CD4-positive, alpha-beta T cell treated with Interleukin-4 for 1 hour (primary cell): Measurements from ENCODE around the gene LRRC71.

Experiments used
- DNase-seq, 2 donors: peaks; one replicate each; pipeline ENCODE4 v3.0.0-alpha.2; 2020 to 2022

The LRRC71 gene

DNA sequence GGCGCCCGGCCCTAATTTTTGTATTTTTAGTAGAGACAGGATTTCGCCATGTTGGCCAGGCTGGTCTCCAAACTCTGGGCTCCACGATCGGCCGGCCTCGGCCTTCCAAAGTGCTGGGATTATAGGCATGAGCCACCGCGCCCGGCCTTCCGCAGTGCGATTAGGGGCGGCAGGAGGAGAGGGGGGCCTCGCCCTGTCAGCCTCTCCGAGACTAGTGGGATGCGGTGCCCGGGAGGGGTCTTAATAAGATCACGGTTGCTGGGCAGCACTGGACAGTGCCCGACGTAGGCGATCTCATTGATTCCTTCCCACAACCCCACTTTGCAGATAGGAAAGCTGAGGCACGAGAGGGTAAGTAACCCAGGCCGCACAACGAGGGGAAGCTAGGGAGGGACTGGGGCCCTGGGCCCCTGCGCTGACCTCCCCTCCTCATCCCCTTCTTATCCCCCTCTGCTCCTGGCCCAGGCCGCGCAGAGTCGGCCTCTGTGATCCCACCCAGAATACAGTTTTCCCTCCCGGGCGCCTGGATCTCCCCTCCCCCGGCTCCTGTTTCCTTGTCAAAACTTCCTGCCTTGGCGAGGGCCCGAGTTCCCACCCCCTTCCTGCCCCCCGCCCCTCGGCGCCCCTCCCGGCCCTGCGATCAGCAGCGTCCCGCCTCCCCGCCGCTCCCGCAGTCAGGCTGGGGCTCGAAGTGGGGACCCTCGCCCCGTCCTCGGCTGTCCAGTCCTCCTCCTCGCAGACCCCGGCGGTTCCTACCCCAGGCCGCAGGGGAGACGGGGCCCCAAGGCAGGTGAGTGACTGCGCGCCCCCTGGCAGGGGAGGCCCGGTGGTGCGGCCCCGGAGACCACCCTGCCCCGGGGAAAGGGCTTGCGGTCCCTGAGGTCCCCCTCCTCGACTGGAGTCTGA is 27.1 kb upstream of the LRRC71 start, which contains the start of gene PEAR1:
Gene PEAR1, plus strand, starts transcription at position 671 of the 906 bp plus-strand sequence. CDS start 10,209 bp downstream, outside the sequence.
- DNase-seq, result no peak

DNA sequence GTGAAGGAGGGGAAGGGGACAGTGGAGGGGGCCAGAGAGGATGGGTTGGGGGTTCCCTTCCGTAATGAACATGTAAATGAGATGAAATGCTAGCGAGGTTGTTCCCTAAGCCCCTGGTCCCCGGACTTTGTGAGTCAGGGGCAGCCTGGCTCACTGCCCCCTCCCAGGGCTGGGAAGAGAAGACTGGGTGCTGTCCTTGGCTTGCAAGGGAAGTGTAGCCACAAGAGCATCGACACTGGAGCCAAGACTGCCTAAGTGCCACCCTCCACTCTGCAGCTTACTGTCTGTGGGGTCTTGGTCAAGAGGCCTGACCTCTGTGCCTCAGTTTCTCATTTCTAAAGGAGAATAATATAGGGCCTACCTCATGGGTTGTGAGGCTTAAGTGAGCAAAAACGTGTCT is 26.4 kb upstream of the LRRC71 start:
- DNase-seq, result no peak

- DNase-seq, result no peak
Measured at GRCh38 chr1:156894711-156895454, 25.5 kb upstream of the LRRC71 start.

DNA sequence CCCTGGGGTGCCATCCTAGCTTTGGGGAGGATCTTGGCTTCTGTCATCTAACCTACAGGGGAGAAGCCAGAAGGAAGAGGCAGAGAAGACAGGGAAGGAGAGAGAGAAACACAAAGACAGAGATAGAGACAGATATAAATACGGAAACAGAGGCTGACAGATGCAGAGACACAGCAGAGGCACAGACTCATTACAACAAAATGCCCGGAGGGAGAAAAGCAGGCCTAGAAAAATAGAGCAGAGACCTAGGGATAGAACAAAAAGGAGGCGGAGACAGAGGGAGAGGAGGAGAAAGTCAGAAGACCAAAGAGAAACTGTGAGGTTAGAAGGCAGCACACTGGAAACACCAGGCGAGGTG is 25.0 kb upstream of the LRRC71 start:
- no peak for DNase-seq

GRCh38 chr1:156895927-156896326 is 24.5 kb upstream of the LRRC71 start:
- DNase-seq, result no peak

DNA sequence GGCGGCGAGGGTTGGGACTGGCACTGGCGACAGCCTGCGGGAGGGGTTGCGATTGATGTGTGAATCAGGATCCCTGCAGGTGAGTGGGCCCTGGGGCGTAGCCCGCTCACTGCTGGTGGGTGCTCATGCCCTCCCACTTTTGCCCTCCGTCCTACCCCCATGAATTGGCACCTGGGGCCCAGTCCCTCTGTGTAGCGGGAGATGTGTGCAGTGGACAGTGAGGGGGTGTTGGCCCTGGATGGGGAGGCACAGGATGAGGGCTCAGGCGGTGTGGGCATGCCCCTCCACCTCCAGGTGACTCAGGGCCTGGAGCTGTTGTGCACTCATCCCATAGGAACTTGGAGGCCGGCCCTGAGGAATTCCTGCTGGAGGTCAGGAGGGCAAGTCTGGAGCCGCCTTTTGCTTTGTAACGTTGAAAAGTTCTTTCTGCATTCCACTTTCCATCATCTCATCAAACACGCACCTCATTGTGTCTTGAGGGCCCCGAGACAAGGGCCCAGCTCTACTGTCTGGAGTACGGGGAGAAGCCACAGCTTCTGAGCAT is 23.9 kb upstream of the LRRC71 start:
- no peak for DNase-seq

DNA sequence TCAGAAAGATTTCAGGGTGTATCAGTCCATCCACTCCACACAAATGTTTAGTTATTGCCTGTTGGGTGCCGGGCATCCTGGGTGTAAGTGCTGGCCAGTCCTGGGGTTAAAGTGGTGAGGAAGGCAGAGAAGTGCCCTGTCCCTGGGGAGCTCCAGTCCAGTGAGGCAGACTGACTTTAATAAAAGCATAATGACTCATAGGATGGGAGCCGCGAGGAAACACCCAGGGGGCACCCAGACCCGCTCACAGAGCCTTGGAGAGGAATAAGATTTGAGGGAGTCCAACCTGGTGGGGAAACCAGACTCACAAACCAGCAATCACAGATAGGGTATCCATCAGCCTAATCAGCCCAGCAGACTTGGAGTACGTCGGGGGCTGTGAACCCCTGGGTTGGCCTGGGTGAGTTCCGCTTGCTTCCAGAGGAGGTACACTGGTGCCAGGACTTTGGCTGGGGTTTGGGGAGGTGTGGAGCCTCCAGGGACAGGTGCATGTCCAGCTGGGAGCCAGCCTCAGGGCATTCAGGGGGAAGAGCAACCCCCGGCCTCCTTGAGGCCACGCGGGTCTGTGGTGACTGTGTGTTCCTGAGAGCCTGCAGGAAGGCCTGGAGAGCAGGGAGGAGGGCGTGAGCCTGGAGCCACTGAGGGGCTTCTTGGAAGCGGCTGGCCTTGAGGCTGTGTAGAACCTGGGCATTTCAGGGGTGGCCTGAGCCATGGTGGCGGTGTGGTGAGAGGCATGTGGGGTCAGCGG is 23.2 kb upstream of the LRRC71 start:
- DNase-seq, result no peak

GRCh38 chr1:156898161-156898566 is 22.3 kb upstream of the LRRC71 start:
- no peak for DNase-seq

- no peak for DNase-seq
Measured at GRCh38 chr1:156898971-156899664, 21.3 kb upstream of the LRRC71 start.

GRCh38 chr1:156899956-156900718 is 20.3 kb upstream of the LRRC71 start:
- no peak for DNase-seq

- no peak for DNase-seq
Measured at GRCh38 chr1:156900896-156901589, 19.4 kb upstream of the LRRC71 start.

- DNase-seq, result no peak
Measured at GRCh38 chr1:156901590-156901900, 18.9 kb upstream of the LRRC71 start.

- DNase-seq, result no peak
Measured at GRCh38 chr1:156901966-156902915, 18.2 kb upstream of the LRRC71 start.

DNA sequence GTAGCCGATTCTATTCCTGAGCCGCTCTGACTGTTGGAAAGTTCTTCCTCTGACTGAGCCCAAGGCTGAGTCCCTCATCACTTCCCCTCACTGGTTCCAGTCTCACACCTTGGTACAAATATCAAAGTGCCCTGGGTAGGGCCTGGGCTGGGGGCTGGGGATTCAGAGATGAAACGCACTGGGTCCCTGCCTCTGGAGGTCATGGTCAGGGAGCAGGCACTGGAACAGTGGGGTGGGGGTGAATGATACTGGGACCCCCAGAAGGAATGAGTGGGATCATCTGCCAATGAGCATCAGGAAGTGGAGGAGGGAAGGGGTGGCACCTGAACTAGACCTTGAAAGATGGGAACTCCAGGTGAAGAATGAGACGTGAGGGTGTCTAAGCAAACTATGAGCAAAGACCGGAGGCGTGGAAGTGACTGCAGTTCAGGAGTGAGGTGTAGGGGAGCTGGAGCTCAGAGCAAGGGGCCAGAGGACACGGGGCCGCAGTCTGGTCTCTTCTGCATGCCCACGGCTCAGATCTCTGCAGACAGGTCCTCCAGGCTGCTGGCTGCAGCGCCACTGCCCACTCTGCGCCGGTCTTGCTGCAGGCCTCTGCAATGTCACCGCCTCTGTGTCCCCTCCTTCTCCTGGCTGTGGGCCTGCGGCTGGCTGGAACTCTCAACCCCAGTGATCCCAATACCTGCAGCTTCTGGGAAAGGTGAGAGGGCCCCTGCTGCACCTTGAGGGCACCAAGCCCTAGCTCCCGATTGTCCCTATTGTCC is 16.9 kb upstream of the LRRC71 start:
- no peak for DNase-seq

DNA sequence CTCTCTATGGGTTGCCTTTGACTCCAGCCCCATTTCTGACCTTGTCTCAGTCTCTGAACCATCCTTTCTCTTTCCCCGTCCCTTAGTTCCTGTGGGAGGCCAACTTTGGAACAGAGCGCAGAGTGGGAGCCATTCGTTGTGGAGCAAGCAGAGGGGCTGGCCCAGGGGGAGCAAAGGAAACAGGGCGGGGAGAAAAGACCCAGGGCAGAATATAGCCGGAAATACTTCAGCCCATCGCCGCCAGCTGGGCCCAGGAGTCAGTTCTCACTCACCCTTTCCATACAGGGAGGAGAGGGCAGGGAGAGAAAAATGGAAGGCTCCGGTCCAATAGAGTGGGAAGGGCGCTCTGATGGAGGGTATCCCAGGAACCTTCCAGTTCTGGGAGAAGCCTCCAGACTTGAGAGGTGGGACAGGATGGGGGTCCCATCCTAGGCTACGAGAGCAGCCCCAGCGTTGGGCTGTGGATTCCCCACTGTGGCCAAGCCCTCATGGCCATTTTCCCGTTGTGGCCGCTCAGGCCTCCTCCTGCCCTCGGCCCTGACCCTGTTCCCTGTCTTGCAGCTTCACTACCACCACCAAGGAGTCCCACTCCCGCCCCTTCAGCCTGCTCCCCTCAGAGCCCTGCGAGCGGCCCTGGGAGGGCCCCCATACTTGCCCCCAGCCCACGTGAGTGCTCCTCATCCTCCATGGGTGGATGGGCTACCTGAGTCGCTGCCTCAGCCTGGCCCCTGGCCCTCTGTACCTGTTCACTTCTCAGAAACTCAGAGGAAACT is 16.1 kb upstream of the LRRC71 start:
- DNase-seq, result no peak

GRCh38 chr1:156905176-156905575 is 15.3 kb upstream of the LRRC71 start:
- DNase-seq, result no peak

DNA sequence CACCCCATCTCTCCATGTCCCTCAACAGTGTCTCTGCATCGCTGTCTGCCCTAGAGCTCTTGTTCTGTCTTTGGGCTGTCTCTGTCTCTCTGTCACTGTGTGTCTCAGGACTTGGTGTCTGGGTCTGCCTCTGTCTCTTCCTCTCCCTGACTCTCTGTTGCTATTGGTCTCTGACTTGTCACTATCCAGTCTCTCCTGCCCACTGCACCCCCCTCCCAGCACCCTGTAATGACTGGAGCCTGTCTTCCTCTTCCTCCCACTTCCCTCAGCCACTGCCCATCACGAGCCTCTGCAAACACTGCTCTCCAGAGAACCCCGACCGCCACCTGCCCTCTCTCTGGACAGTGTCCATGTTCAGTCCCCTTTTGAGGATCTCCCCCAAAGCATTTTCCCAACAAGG is 14.8 kb upstream of the LRRC71 start:
- DNase-seq, result no peak

GRCh38 chr1:156906206-156906906 is 14.1 kb upstream of the LRRC71 start:
- DNase-seq, result no peak
